ENCODE data around the gene TMED8.

DNA sequence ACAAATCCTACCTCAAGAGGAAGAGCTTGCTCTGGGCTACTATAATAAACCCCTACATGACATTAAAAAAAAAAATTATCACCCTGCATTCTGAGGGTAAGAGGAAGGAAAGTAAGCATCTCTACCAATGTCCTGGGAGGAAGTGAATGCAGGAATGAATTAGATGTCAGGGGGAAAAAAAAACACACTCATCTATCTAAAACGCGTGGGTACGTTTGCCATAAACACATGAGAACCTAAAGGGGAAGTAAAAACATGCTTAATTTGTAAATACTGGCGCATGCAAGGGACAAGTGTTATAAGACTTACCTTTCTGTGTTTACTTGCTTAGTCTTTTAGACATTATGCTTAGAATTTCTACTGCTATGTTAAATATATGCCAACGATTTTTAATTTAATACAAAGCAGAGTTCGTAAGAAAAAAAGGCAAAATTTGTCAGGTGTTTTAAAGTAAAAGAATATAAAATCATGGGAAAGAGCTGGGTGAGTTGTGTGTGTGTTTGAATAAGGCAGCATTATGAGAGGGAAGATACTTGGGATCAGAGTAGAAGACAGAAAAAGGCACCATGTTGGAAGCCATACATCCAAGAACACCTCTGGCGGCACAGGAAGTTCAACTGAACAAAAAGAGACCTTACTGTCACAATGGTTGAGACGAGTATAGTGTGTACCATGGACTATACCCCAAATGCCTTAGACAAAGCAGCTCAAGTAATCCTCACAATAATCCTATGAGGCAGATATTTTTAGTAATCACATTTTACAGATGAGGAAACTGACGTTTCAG is 1.5 kb downstream of the TMED8 start:
- TF ChIP-seq CTCF (IDR thresholded peaks at IDR 0.05; ENCODE audit: low read depth, low read length, missing input control) (no peak), REST (IDR thresholded peaks at IDR 0.05) (no peak), NR2F2 (IDR thresholded peaks at IDR 0.05) (no peak), FOXA2 (IDR thresholded peaks at IDR 0.05) (no peak), HNF4G (IDR thresholded peaks at IDR 0.05) (no peak), SP1 (IDR thresholded peaks at IDR 0.05) (no peak), JUND (IDR thresholded peaks at IDR 0.05) (no peak), GABPA (IDR thresholded peaks at IDR 0.05 in 1 of 2, conservative IDR thresholded peaks at IDR 0.05 in 1 of 2) (no peak), RAD21 (IDR thresholded peaks at IDR 0.05) (no peak), FOXA1 (IDR thresholded peaks at IDR 0.05) (no peak), MAX (IDR thresholded peaks at IDR 0.05) (no peak)

Data from liver (tissue), 3 donors.